Measurements from ENCODE around the gene CAPN11. TPM values are rescaled to one million over a fixed set of nuclear protein-coding genes. Genes with fewer than 3 reads are reported as not detected.

CAPN11 gene
- total and polyA plus RNA-seq, 2 donors (not counting 3 experiments of a cell fraction or from before 2014, with no cell fraction given), result 1.4 to 1.7 TPM

DNA sequence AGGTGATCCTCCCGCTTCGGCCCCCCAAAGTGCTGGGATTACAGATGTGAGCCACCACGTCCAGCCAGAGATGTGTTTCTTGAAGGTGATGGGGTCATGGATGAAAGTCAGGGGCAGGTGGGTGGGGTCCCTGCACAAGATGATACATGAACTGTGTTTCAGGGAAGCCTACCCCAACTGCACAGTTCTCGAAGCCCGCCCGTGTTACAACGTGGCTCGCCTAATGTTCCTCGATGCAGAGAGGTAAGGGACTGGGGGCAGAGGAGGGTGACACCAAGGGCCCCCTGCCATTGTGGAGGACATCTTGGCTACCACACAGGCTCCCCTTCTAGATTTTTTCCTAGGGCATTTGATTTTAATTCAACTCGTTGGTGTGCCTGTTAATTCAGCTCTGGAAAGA lies 11.9 kb upstream of the CAPN11 start:
- dilution Hi-C loops (cut with MboI; ENCODE audit: extremely low pct_ligation_motif_present, low sequenced_read_pairs) (no loop called here), intact Hi-C loops (cut with micrococcal nuclease) (no loop called here)
- H3K4me1 ChIP-seq (ENCODE audit: control insufficient read depth, extremely low read depth, insufficient read depth, low read length), result no peaks in the 10 kb centered on the region
- H4K20me1 ChIP-seq (replicated peaks; ENCODE audit: control insufficient read depth, extremely low read depth, insufficient read depth, low read length), result no peaks in the 10 kb centered on the region
- H3K4me3 ChIP-seq (replicated peaks in 1 of 3; ENCODE audit: insufficient read depth in 1 of 3, low read depth in 1 of 3, low read length in 3 of 3), result no peak overlapping the region
- ChIA-PET CTCF (interaction anchor here (1.0 to 3.4 kb wide), 3 partner anchors 15 to 52 kb away, joined by 3 to 12 read pairs (median 4); no protein-coding TSS in a partner anchor), POLR2A (no interaction called here)
- H3K79me2 ChIP-seq (ENCODE audit: control insufficient read depth, insufficient read depth, low read length), result no peaks in the 10 kb centered on the region
- FAIRE-seq, result no peak
- no peak overlapping the region for H3K27ac ChIP-seq (ENCODE audit: insufficient read depth, low read depth, low read length)
- no peaks in the 10 kb centered on the region for H3K9me3 ChIP-seq (replicated peaks; ENCODE audit: control insufficient read depth, insufficient read depth, low read length)
- TF ChIP-seq, protein P1, sequence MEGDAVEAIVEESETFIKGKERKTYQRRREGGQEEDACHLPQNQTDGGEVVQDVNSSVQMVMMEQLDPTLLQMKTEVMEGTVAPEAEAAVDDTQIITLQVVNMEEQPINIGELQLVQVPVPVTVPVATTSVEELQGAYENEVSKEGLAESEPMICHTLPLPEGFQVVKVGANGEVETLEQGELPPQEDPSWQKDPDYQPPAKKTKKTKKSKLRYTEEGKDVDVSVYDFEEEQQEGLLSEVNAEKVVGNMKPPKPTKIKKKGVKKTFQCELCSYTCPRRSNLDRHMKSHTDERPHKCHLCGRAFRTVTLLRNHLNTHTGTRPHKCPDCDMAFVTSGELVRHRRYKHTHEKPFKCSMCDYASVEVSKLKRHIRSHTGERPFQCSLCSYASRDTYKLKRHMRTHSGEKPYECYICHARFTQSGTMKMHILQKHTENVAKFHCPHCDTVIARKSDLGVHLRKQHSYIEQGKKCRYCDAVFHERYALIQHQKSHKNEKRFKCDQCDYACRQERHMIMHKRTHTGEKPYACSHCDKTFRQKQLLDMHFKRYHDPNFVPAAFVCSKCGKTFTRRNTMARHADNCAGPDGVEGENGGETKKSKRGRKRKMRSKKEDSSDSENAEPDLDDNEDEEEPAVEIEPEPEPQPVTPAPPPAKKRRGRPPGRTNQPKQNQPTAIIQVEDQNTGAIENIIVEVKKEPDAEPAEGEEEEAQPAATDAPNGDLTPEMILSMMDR (IDR thresholded peaks at IDR 0.05; ENCODE audit: extremely low read depth in 1 of 2, insufficient read depth in 1 of 2, low read depth in 1 of 2, low read length in 2 of 2), result no peak
- peaks cover 5 to 19% of the 10 kb centered on the region in 2 experiments for H3K36me3 ChIP-seq (ENCODE audit: control insufficient read depth in 2 of 2, extremely low read depth in 1 of 2, insufficient read depth in 2 of 2, low read length in 2 of 2)
- H3K9ac ChIP-seq (replicated peaks; ENCODE audit: extremely low read depth, insufficient read depth, low read length), result no peak overlapping the region
- no TSS peak for BruUV-seq (replicated peaks)
- DNase-seq (ENCODE audit: low read depth, low spot score), result no peak
- H3K4me2 ChIP-seq (ENCODE audit: insufficient read depth, low read length), result no peak overlapping the region
- no peaks in the 10 kb centered on the region for H3K27me3 ChIP-seq (ENCODE audit: control insufficient read depth in 2 of 2, insufficient read depth in 2 of 2, low read length in 2 of 2)
- H2AFZ ChIP-seq (ENCODE audit: low read depth, low read length), result no peak overlapping the region
- H3K9me1 ChIP-seq (replicated peaks; ENCODE audit: control insufficient read depth, extremely low read depth, insufficient read depth, low read length), result no peaks in the 10 kb centered on the region

DNA sequence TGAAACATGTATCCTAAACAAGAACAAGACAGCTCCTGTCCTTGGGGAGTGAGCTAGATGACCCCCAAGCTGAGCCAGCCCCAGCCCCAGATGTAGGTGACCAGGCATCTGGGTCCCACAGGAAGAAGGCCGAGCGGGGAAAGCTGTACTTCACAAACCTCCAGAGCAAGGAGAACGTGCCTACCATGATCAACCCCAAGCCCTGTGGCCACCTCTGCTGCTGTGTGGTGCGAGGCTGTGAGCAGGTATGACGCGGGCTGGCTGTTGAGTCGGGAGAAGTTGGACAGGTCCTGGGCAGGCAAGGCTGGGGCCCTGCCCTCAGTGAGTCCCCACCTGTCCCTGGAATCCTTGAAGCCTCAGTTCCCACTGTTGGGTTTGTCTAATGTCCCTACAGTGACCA lies 11.4 kb upstream of the CAPN11 start:
- no TSS peak for BruUV-seq (replicated peaks)
- CTCF ChIA-PET, result interaction anchor here (5.0 kb wide), 1 partner anchor 50 kb away, joined by 95 read pairs; no protein-coding TSS in a partner anchor

More for the DNA sequence above, 11.4 kb upstream of the CAPN11 start:
- intact Hi-C loops (cut with micrococcal nuclease) (no loop called here), dilution Hi-C loops (cut with MboI; ENCODE audit: extremely low pct_ligation_motif_present, low sequenced_read_pairs) (no loop called here)
- TF ChIP-seq FOS (IDR thresholded peaks at IDR 0.05; ENCODE audit: borderline replicate concordance, insufficient read depth, low read length) (no peak), POLR2AphosphoS5 (IDR thresholded peaks at IDR 0.05; ENCODE audit: insufficient read depth, low read depth, low read length) (no peak), GATA2 (IDR thresholded peaks at IDR 0.05; ENCODE audit: insufficient read depth, insufficient read length, low read depth, low read length) (no peak)
- Histone ChIP-seq H4K20me1 (replicated peaks; ENCODE audit: control insufficient read depth, extremely low read depth, insufficient read depth, low read length) (no peaks in the 10 kb centered on the region), H3K4me3 (replicated peaks in 1 of 3; ENCODE audit: insufficient read depth in 1 of 3, low read depth in 1 of 3, low read length in 3 of 3) (no peak overlapping the region), H3K9me3 (replicated peaks; ENCODE audit: control insufficient read depth, insufficient read depth, low read length) (no peaks in the 10 kb centered on the region), H3K4me2 (ENCODE audit: insufficient read depth, low read length) (no peak overlapping the region), H3K36me3 (ENCODE audit: control insufficient read depth in 2 of 2, extremely low read depth in 1 of 2, insufficient read depth in 2 of 2, low read length in 2 of 2) (peaks cover 5 to 19% of the 10 kb centered on the region in 2 experiments), H2AFZ (ENCODE audit: low read depth, low read length) (no peak overlapping the region), H3K79me2 (ENCODE audit: control insufficient read depth, insufficient read depth, low read length) (no peaks in the 10 kb centered on the region), H3K4me1 (ENCODE audit: control insufficient read depth, extremely low read depth, insufficient read depth, low read length) (no peaks in the 10 kb centered on the region), H3K9me1 (replicated peaks; ENCODE audit: control insufficient read depth, extremely low read depth, insufficient read depth, low read length) (no peaks in the 10 kb centered on the region), H3K27ac (ENCODE audit: insufficient read depth, low read depth, low read length) (no peak overlapping the region), H3K27me3 (ENCODE audit: control insufficient read depth in 2 of 2, insufficient read depth in 2 of 2, low read length in 2 of 2) (no peaks in the 10 kb centered on the region), H3K9ac (replicated peaks; ENCODE audit: extremely low read depth, insufficient read depth, low read length) (no peak overlapping the region)
- POLR2A ChIA-PET, result no interaction called here
- DNase-seq (ENCODE audit: low read depth, low spot score) (no peak), FAIRE-seq (no peak)

Measured in endothelial cell of umbilical vein (primary cell).